Panc1 (cell line): ENCODE measurements around the gene CDHR2.

Experiments used
- POLR2AphosphoS5 ChIP-seq: IDR thresholded peaks from 2 replicates; pipeline ENCODE4 v1.6.1; 2012; ENCODE audit warnings: mild to moderate bottlenecking, low read depth, low read length, moderate library complexity
- REST ChIP-seq, 2 experiments: IDR thresholded peaks; 2 replicates each; pipeline ENCODE4 v1.6.1; 2011 to 2012; ENCODE audit warnings: low read depth in 2 of 2, control low read depth in 1 of 2, low read length in 1 of 2, mild to moderate bottlenecking in 1 of 2, moderate library complexity in 1 of 2; ENCODE audit not compliant: insufficient read depth in 1 of 2
- SIN3A ChIP-seq: IDR thresholded peaks from 2 replicates; pipeline ENCODE4 v1.6.1; 2012; ENCODE audit warnings: low read depth, mild to moderate bottlenecking, low read length, moderate library complexity, borderline replicate concordance; ENCODE audit not compliant: insufficient read depth
- TCF7L2 ChIP-seq: IDR thresholded peaks from 2 replicates; pipeline ENCODE4 v1.6.1; 2011; ENCODE audit warnings: mild to moderate bottlenecking, low read depth, low read length, inconsistent platforms
- TF ChIP-seq, protein P1 (sequence below): fragments of 450-650 bp; IDR thresholded peaks from 2 replicates; pipeline ENCODE4 v1.5.1; 2017; ENCODE audit warnings: mild to moderate bottlenecking

- TF ChIP-seq, protein P1, sequence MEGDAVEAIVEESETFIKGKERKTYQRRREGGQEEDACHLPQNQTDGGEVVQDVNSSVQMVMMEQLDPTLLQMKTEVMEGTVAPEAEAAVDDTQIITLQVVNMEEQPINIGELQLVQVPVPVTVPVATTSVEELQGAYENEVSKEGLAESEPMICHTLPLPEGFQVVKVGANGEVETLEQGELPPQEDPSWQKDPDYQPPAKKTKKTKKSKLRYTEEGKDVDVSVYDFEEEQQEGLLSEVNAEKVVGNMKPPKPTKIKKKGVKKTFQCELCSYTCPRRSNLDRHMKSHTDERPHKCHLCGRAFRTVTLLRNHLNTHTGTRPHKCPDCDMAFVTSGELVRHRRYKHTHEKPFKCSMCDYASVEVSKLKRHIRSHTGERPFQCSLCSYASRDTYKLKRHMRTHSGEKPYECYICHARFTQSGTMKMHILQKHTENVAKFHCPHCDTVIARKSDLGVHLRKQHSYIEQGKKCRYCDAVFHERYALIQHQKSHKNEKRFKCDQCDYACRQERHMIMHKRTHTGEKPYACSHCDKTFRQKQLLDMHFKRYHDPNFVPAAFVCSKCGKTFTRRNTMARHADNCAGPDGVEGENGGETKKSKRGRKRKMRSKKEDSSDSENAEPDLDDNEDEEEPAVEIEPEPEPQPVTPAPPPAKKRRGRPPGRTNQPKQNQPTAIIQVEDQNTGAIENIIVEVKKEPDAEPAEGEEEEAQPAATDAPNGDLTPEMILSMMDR, result no peak
- TF ChIP-seq POLR2AphosphoS5 (no peak), SIN3A (no peak), REST (IDR thresholded peaks at IDR 0.05; ENCODE audit: insufficient read depth in 1 of 2, low read depth in 2 of 2, low read length in 1 of 2) (no peak), TCF7L2 (no peak)
Observed at GRCh38 chr5:176549871-176550270, 729 bp downstream of the CDHR2 start.
